Glutamatergic neuron (in vitro differentiated cells): ENCODE results near the gene SCMH1. TPM values are rescaled to one million over a fixed set of nuclear protein-coding genes. Genes with fewer than 3 reads are reported as not detected.
A peak's percentile ranks its signal among the peaks of the same experiment; 100 is the strongest.

ENCODE experiments used
- DNase-seq: peaks from one replicate; pipeline ENCODE4 v3.0.0; 2022
- H3K27ac Mint-ChIP-seq: one replicate; pipeline ENCODE4 v1.8.0; 2020; ENCODE audit warnings: mild to moderate bottlenecking, mixed read lengths, inconsistent platforms; ENCODE audit not compliant: unreplicated experiment
- H3K27me3 Mint-ChIP-seq: one replicate; pipeline ENCODE4 v1.8.0; 2020; ENCODE audit warnings: mild to moderate bottlenecking, moderate library complexity, mixed read lengths, inconsistent platforms; ENCODE audit not compliant: unreplicated experiment
- H3K36me3 Mint-ChIP-seq: one replicate; pipeline ENCODE4 v1.8.0; 2020; ENCODE audit warnings: mild to moderate bottlenecking, mixed read lengths, inconsistent platforms; ENCODE audit not compliant: unreplicated experiment
- H3K4me1 Mint-ChIP-seq: one replicate; pipeline ENCODE4 v1.8.0; 2020; ENCODE audit warnings: mild to moderate bottlenecking, low read depth, mixed read lengths, inconsistent platforms; ENCODE audit not compliant: unreplicated experiment
- H3K4me3 Mint-ChIP-seq: one replicate; pipeline ENCODE4 v1.8.0; 2020; ENCODE audit warnings: mild to moderate bottlenecking, mixed read lengths, inconsistent platforms; ENCODE audit not compliant: unreplicated experiment
- H3K9me3 Mint-ChIP-seq: one replicate; pipeline ENCODE4 v1.8.0; 2020; ENCODE audit warnings: mild to moderate bottlenecking, moderate library complexity, mixed read lengths, inconsistent platforms; ENCODE audit not compliant: unreplicated experiment
- CTCF ChIP-seq: fragments of 200-600 bp; sonication (generic); IDR thresholded peaks from one replicate; pipeline ENCODE4 v1.5.0; 2021; ENCODE audit not compliant: partially characterized antibody, unreplicated experiment
- total RNA-seq: library from RNA; stranded (reverse); fragmentation: NEBNext Ultra II Directional; extraction: Animal tissue kit (Norgen Biotek cat#: 25700); gene quantifications from one replicate; pipeline ENCODE4 v1.2.1, GENCODE V29; 2021; ENCODE audit not compliant: unreplicated experiment

Gene SCMH1
- total RNA-seq, 1 donor from 2014 or later, result 17.8 TPM

GRCh38 chr1:41018018-41018410 is 224.1 kb downstream of the SCMH1 start:
- peaks cover 5% of the 10 kb centered on the region for H3K27me3 Mint-ChIP-seq
- DNase-seq, result no peak
- H3K4me3 Mint-ChIP-seq, result no peak overlapping the region
- H3K36me3 Mint-ChIP-seq, result peaks cover 5% of the 10 kb centered on the region
- H3K27ac Mint-ChIP-seq, result no peak overlapping the region
- H3K4me1 Mint-ChIP-seq, result peaks cover 29% of the 10 kb centered on the region
- TF ChIP-seq CTCF, result no peak
- H3K9me3 Mint-ChIP-seq, result peaks cover 11% of the 10 kb centered on the region

GRCh38 chr1:41017141-41018017 is 224.7 kb downstream of the SCMH1 start:
- H3K36me3 Mint-ChIP-seq, result peaks cover 5% of the 10 kb centered on the region
- H3K4me1 Mint-ChIP-seq, result peaks cover 29% of the 10 kb centered on the region
- no peak for TF ChIP-seq CTCF
- H3K9me3 Mint-ChIP-seq, result peaks cover 11% of the 10 kb centered on the region
- H3K27me3 Mint-ChIP-seq, result peaks cover 5% of the 10 kb centered on the region
- no peak for DNase-seq
- H3K27ac Mint-ChIP-seq, result peak overlapping the region; percentile 29
- no peak overlapping the region for H3K4me3 Mint-ChIP-seq

- TF ChIP-seq CTCF, result no peak
- no peak for DNase-seq
- Mint-ChIP-seq H3K9me3 (peaks cover 11% of the 10 kb centered on the region), H3K27me3 (no peaks in the 10 kb centered on the region), H3K27ac (no peak overlapping the region), H3K36me3 (peaks cover 5% of the 10 kb centered on the region), H3K4me3 (no peak overlapping the region), H3K4me1 (peaks cover 21% of the 10 kb centered on the region)
Observed at GRCh38 chr1:41015897-41016470, 226.1 kb downstream of the SCMH1 start.

- H3K27ac Mint-ChIP-seq, result no peak overlapping the region
Observed at GRCh38 chr1:41015281-41015896, 226.7 kb downstream of the SCMH1 start.

More at GRCh38 chr1:41015281-41015896, 226.7 kb downstream of the SCMH1 start:
- no peaks in the 10 kb centered on the region for H3K27me3 Mint-ChIP-seq
- H3K36me3 Mint-ChIP-seq, result peaks cover 5% of the 10 kb centered on the region
- H3K4me3 Mint-ChIP-seq, result no peak overlapping the region
- H3K4me1 Mint-ChIP-seq, result peaks cover 17% of the 10 kb centered on the region
- peaks cover 11% of the 10 kb centered on the region for H3K9me3 Mint-ChIP-seq
- no peak for DNase-seq
- no peak for TF ChIP-seq CTCF
